GM12873 (cell line): ENCODE data around the gene DAO.
A peak's percentile ranks its signal among the peaks of the same experiment; 100 is the strongest.

ENCODE experiments used
- TF ChIP-seq, protein P1 (sequence below): IDR thresholded peaks from 2 replicates; pipeline ENCODE4 v1.5.1; 2012; ENCODE audit warnings: low read depth, mild to moderate bottlenecking, moderate library complexity, low read length, control low read depth; ENCODE audit not compliant: insufficient read depth; ENCODE audit errors: missing control alignments

Gene DAO

DNA sequence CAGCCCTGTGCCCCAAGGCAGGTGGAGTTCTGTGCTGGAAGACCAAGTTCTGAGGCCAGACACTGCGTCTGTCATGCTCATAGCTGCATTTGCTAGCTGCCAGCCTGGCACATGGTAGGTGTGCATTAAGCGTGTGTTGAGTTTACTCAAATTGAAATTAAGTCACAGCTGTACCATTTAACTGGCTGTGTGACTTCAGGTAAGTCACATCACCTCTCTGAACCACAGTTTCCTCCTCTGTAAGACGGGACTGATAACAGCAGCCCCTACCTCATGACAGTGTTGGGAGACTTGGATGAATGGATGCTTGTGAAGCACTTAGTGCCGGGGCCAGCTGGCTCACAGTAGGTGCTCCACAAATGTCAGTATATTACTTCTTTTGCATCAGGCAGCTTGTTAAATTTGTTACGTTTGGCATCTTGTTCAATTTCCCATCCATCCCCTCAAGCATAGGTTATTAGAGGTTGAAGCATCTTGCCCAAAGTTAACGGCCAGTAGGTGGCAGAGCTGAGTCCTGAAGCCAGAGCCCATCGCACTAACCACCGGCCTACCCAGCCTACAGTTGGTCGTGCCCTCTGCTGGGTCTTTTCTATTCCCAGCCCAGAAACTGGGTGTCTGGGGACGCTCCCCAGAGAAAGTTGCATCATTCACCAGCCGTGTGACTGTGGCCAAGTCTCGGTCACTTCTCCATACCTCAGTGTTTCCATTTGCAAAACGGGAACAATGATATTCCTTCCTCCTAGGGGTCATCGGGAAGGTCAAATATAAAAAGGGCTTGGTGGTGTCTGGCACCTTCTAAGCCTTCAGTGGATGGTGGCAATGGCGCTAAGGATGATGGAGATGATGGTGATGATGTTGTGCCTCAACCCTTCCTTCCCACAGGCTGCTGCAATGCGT is 4.5 kb downstream of the DAO start:
- TF ChIP-seq, protein P1, sequence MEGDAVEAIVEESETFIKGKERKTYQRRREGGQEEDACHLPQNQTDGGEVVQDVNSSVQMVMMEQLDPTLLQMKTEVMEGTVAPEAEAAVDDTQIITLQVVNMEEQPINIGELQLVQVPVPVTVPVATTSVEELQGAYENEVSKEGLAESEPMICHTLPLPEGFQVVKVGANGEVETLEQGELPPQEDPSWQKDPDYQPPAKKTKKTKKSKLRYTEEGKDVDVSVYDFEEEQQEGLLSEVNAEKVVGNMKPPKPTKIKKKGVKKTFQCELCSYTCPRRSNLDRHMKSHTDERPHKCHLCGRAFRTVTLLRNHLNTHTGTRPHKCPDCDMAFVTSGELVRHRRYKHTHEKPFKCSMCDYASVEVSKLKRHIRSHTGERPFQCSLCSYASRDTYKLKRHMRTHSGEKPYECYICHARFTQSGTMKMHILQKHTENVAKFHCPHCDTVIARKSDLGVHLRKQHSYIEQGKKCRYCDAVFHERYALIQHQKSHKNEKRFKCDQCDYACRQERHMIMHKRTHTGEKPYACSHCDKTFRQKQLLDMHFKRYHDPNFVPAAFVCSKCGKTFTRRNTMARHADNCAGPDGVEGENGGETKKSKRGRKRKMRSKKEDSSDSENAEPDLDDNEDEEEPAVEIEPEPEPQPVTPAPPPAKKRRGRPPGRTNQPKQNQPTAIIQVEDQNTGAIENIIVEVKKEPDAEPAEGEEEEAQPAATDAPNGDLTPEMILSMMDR, result peak; percentile 87

DNA sequence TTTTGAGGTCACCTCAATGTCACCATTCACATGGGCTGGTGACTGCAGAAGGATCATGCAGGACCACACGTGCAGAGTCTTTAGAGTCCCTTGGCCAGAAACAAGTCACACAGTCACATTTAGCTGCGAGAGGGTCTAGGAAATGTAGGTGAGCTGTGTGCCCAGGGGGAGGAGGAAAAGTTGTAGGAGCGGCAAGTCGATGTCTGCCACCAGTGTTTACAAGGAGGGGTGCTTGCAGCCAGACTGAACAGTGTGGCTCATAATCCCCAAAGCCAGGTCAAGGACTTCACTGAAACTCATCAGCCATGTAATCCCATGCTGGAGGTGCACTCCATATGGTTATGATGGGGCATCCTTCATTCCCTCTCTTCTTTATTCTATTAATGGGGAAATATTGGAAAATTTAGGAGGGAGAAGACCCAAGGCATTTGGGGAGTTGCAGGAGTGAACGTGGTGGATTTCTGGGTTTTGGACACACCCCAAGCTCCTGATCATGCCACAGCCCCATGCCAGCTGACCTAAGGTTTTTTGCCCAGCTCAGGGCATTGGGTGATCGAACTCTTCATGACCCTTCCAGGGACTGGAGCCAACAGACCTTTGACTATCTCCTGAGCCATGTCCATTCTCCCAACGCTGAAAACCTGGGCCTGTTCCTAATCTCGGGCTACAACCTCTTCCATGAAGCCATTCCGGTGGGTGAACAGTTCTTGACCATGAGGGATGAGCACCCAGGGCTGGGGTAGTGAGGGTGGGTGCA is 7.2 kb downstream of the DAO start:
- TF ChIP-seq, protein P1, result no peak

DNA sequence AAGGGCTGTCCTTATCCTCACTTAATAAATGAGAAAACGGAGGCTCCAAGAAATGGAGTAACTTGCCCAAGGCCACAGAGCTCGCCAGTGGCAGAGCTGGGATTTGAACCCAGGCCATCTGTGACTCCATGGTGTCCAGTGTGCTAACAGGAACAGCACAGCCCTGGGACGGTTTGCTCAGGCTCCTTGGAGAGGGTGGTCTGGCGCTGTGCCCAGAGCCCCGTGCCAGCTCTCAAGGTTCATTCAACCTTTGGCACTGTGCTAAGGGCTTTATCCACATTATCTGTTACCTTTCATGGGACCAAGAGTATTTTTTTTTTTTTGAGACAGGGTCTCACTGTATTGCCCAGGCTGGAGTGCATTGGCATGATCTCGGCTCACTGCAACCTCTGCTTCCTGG is 8.1 kb downstream of the DAO start:
- TF ChIP-seq, protein P1, result no peak

DNA sequence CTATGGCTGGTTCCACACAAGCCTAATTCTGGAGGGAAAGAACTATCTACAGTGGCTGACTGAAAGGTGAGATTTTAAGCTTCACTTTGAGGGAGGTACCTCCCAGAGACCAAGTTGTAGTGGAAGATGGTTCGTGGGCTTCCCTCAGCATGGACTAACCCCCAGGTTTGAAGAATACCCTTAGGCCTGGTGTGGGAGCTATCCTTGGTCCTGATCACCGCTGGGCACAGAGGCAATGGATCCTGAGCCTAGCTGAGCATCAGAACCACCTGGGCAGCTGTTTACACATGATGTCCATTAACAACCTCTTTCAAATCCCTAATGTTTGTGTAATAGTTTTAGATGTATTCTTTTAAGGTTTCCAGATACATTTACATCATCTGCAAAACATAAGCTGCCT is 10.3 kb downstream of the DAO start:
- TF ChIP-seq, protein P1, result no peak

DNA sequence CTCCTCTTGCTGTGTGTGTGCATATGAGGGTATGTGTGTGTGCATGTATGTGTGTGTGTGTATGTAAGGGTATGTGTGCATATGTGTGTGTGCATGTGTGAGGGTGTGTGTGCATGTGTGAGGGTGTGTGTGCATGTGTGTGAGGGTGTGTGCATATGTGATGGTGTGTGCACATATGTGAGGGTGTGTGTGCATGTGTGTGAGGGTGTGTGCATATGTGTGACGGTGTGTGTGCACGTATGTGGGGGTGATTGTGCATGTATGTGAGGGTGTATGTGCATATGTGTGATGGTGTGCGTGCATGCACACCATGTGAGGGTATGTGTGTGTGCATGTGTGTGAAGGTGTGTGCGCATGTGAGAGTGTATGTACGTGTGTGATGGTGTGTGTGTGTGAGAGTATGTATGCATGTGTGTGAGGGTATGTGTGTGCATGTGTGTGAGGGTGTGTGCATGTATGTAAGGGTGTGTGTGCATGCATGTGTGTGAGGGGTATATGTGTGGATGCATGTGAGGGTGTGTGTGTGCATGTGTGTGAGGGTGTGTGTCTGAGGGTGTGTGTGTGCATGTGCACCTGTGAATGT is 15.4 kb downstream of the DAO start:
- TF ChIP-seq, protein P1, result no peak

DNA sequence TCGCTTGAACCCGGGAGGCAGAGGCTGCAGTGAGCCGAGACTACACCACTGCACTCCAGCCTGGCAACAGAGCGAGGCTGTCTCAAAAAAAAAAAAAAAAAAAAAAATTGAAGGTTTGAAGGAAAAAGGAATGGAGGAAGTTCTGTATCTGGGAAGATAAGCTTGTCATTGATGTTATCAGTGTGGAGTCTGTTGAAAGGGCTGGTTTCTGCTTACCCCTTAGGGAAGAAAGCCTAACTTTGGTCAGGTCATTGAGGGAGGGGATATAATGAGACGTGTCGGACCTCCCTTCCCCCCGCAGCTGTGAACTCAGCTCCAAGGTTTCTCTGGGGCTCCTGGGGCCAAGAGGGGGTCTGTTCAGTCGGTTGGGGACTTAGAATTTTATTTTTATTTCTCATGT is 16.4 kb downstream of the DAO start:
- TF ChIP-seq, protein P1, result no peak

DNA sequence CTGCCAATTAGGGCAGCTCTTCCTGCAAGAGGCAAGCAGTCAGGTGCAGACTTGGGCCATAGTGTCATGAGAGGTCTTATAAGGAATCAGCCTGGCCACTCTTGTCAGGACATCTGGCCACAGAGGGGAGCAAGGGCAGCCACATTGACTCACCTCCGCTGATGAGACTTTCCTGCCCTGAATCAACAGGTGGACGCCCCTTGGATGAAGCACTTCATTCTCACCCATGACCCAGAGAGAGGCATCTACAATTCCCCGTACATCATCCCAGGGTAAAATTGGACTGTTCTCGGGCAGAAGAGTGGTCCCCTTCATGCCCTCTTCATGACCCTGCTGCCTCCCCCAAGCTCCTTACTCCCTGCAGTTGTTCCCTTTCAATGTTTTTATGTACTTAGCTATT is 16.9 kb downstream of the DAO start:
- TF ChIP-seq, protein P1, result no peak
